ENCODE results near the gene DACT1.

Gene DACT1

GRCh38 chr14:58669556-58670200, 31.9 kb downstream of the DACT1 start:
- DNase-seq: no peak

GRCh38 chr14:58671024-58671423, 33.3 kb downstream of the DACT1 start:
- no peak for DNase-seq

GRCh38 chr14:58671436-58671835, 33.7 kb downstream of the DACT1 start:
- no peak for DNase-seq

- DNase-seq: no peak
Measured at GRCh38 chr14:58673722-58674121, 36.0 kb downstream of the DACT1 start.

GRCh38 chr14:58677001-58677400, 39.2 kb downstream of the DACT1 start:
- no peak for DNase-seq

- DNase-seq: no peak
Measured at GRCh38 chr14:58677517-58677916, 39.8 kb downstream of the DACT1 start.

GRCh38 chr14:58677996-58678395, 40.2 kb downstream of the DACT1 start:
- no peak for DNase-seq

- DNase-seq: no peak
Measured at GRCh38 chr14:58680698-58681097, 42.9 kb downstream of the DACT1 start.

- DNase-seq: no peak
Measured at GRCh38 chr14:58687232-58687795, 49.6 kb downstream of the DACT1 start.

- no peak for DNase-seq
Measured at GRCh38 chr14:58690801-58691516, 53.2 kb downstream of the DACT1 start.

GRCh38 chr14:58693048-58693447, 55.3 kb downstream of the DACT1 start:
- no peak for DNase-seq

GRCh38 chr14:58695514-58695913, 57.8 kb downstream of the DACT1 start:
- no peak for DNase-seq

- DNase-seq: no peak
Measured at GRCh38 chr14:58697266-58697929, 59.6 kb downstream of the DACT1 start.

Measured in activated CD4-positive, alpha-beta T cell treated with anti-CD3 and anti-CD28 coated beads, Interleukin-2, amount 50 U/mL, for 1 hour (primary cell).